ENCODE data around the gene MTMR3.
A peak's percentile ranks its signal among the peaks of the same experiment; 100 is the strongest.

Gene MTMR3

GRCh38 chr22:29912605-29913398 is 29.8 kb downstream of the MTMR3 start:
- DNase-seq: peak; percentile 74
- Histone ChIP-seq H3K27ac (peak overlapping the region; percentile 38), H3K36me3 (replicated peaks) (no peaks in the 10 kb centered on the region), H3K27me3 (replicated peaks) (no peaks in the 10 kb centered on the region), H3K4me3 (ENCODE audit: low read depth, low read length) (no peak overlapping the region)
- in situ Hi-C loops (cut with HindIII; ENCODE audit: low pct_ligation_motif_present, low sequenced_read_pairs): no loop called here
- TF ChIP-seq CTCF (IDR thresholded peaks at IDR 0.05; ENCODE audit: low read depth, low read length, missing control alignments): no peak

- no peak overlapping the region for H3K4me3 ChIP-seq (ENCODE audit: low read depth, low read length)
- no peaks in the 10 kb centered on the region for H3K36me3 ChIP-seq (replicated peaks)
- H3K27me3 ChIP-seq (replicated peaks): no peaks in the 10 kb centered on the region
- peak overlapping the region; percentile 58 for H3K27ac ChIP-seq
- TF ChIP-seq CTCF (IDR thresholded peaks at IDR 0.05; ENCODE audit: low read depth, low read length, missing control alignments): no peak
- in situ Hi-C loops (cut with HindIII; ENCODE audit: low pct_ligation_motif_present, low sequenced_read_pairs): no loop called here
- DNase-seq: peak; percentile 49
Observed at GRCh38 chr22:29914165-29914564, 31.2 kb downstream of the MTMR3 start.

- H3K4me3 ChIP-seq (ENCODE audit: low read depth, low read length): no peak overlapping the region
- no peak for TF ChIP-seq CTCF (IDR thresholded peaks at IDR 0.05; ENCODE audit: low read depth, low read length, missing control alignments)
- no peak for DNase-seq
- in situ Hi-C loops (cut with HindIII; ENCODE audit: low pct_ligation_motif_present, low sequenced_read_pairs): no loop called here
- no peaks in the 10 kb centered on the region for H3K27me3 ChIP-seq (replicated peaks)
- peak overlapping the region; percentile 33 for H3K27ac ChIP-seq
- no peaks in the 10 kb centered on the region for H3K36me3 ChIP-seq (replicated peaks)
Observed at GRCh38 chr22:29914991-29915533, 32.1 kb downstream of the MTMR3 start.

GRCh38 chr22:29916007-29916544 is 33.1 kb downstream of the MTMR3 start:
- no peaks in the 10 kb centered on the region for H3K27me3 ChIP-seq (replicated peaks)
- TF ChIP-seq CTCF (IDR thresholded peaks at IDR 0.05; ENCODE audit: low read depth, low read length, missing control alignments): no peak
- H3K36me3 ChIP-seq (replicated peaks): no peaks in the 10 kb centered on the region
- no peak for DNase-seq
- H3K4me3 ChIP-seq (ENCODE audit: low read depth, low read length): no peak overlapping the region
- in situ Hi-C loops (cut with HindIII; ENCODE audit: low pct_ligation_motif_present, low sequenced_read_pairs): no loop called here
- no peak overlapping the region for H3K27ac ChIP-seq

- TF ChIP-seq CTCF (IDR thresholded peaks at IDR 0.05; ENCODE audit: low read depth, low read length, missing control alignments): no peak
- no peak for DNase-seq
- in situ Hi-C loops (cut with HindIII; ENCODE audit: low pct_ligation_motif_present, low sequenced_read_pairs): no loop called here
- Histone ChIP-seq H3K27me3 (replicated peaks) (no peaks in the 10 kb centered on the region), H3K4me3 (ENCODE audit: low read depth, low read length) (no peak overlapping the region), H3K27ac (no peak overlapping the region), H3K36me3 (replicated peaks) (no peaks in the 10 kb centered on the region)
Observed at GRCh38 chr22:29917052-29917902, 34.3 kb downstream of the MTMR3 start.
